SK-N-MC (cell line): ENCODE results near the gene TP53AIP1.

ENCODE experiments used
- EZH2 ChIP-seq: fragments of 200-600 bp; sonication (generic); IDR thresholded peaks from one replicate; pipeline ENCODE4 v1.6.1; 2017; ENCODE audit warnings: antibody characterized with exemption
- FOXP2 ChIP-seq: optimal IDR thresholded peaks from 2 replicates; pipeline ENCODE3; 2011; ENCODE audit warnings: mild to moderate bottlenecking, moderate library complexity; ENCODE audit not compliant: insufficient read depth; ENCODE audit errors: extremely low read length, control extremely low read depth
- POLR2AphosphoS5 ChIP-seq: IDR thresholded peaks from 2 replicates; pipeline ENCODE4 v1.6.1; 2012; ENCODE audit warnings: mild to moderate bottlenecking, low read depth, low read length, borderline replicate concordance

GRCh38 chr11:128937480-128937879 is 5.2 kb downstream of the TP53AIP1 start:
- TF ChIP-seq POLR2AphosphoS5 (no peak), EZH2 (no peak), FOXP2 (no peak)
